ENCODE data around the gene TGIF2.
"Not testable (repeated sequence)": the region's sequence is repeated elsewhere in the genome, so short reads cannot be mapped to it uniquely, and the experiment has no call there.

TGIF2 gene

DNA sequence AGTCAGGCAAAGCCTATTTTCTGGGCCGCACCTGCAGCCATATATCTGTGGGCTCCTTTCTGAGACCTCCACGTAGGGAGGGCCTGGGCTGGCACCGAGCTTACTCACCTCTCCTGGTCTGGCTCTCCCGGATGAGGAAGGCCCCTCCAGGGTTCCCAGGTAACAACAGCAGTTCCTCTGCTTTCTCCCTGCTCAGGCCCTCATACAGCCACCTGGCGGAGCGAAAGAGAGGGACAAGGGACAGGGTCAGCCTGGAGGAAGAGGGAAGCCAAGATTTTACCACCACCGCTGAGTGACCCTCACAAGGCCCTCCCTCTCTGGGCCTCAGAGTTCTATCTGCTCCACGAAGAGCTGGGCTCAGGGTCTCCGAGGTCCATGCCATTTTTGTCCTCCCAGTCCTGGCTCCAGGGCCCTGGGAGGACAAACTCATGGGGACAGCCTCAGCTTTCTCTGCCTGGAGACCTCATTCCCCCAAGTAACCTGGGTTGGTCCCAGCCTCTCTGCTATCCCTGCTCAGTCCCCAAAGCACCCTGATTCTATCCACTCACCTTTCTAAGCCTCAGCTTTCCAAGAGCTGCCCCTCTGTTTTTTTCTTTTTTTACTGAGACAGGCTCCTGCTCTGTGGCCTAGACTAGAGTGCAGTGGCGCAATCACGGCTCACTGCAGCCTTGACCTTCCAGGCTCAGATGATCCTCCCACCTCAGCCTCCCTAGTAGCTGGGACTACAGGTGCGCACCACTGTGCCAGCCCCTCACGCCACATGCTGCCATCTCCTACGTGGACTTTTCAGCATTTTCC, 59.3 kb downstream of the TGIF2 start:
- TF ChIP-seq, protein P1, sequence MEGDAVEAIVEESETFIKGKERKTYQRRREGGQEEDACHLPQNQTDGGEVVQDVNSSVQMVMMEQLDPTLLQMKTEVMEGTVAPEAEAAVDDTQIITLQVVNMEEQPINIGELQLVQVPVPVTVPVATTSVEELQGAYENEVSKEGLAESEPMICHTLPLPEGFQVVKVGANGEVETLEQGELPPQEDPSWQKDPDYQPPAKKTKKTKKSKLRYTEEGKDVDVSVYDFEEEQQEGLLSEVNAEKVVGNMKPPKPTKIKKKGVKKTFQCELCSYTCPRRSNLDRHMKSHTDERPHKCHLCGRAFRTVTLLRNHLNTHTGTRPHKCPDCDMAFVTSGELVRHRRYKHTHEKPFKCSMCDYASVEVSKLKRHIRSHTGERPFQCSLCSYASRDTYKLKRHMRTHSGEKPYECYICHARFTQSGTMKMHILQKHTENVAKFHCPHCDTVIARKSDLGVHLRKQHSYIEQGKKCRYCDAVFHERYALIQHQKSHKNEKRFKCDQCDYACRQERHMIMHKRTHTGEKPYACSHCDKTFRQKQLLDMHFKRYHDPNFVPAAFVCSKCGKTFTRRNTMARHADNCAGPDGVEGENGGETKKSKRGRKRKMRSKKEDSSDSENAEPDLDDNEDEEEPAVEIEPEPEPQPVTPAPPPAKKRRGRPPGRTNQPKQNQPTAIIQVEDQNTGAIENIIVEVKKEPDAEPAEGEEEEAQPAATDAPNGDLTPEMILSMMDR (conservative IDR thresholded peaks at IDR 0.05; ENCODE audit: low read depth, low read length) = no peak

DNA sequence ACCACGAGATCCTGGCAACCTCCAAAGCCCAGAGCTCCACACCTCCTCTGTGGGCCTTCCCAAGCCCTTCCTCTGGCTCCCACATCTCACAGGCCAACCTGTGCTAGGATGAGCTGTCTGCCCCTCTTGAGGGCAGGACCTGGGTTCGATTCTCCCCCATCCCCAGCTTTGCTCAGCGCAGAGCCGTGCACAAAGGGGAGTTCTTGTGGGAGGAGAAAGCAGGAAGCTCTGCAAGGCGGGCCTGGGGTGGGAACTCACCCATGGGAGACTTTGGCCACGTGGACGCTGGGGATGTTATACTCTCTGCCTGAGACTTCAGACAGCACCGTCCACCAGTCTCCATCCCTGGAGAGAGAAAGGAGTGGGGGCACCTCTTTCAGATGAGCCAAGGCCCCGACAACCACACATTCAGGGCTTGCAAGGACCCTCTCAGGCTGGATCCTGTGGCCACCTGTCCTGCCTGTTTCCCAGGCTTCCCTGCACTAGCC, 59.9 kb downstream of the TGIF2 start:
- TF ChIP-seq, protein P1 (conservative IDR thresholded peaks at IDR 0.05; ENCODE audit: low read depth, low read length) = no peak
- DNase-seq (ENCODE audit: low read depth) = no peak
- no peak overlapping the region for H3K4me3 ChIP-seq (ENCODE audit: low read length)

More for the DNA sequence above, 59.3 kb downstream of the TGIF2 start:
- no peak for DNase-seq (ENCODE audit: low read depth)
- H3K4me3 ChIP-seq (ENCODE audit: low read length) = no peak overlapping the region

DNA sequence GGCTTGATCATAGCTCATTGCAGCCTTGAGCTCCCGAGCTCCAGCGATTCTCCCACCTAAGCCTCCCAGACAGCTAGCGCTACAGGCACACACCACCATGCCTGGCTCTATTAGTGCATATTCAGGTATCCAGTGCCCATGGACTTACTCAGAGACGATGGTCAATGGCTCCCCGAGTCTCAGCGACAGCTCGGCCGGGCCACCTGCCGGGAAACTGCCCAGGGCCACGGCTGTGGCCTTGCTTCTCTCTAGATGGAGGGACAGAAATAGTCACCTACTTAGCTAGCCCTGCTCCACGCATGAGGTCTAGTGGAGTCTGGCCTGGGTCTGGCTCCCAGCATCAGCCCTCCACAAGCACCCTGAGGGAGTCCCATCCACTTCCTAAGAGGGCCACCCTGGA, 60.9 kb downstream of the TGIF2 start:
- DNase-seq (ENCODE audit: low read depth) = no peak
- TF ChIP-seq, protein P1 (conservative IDR thresholded peaks at IDR 0.05; ENCODE audit: low read depth, low read length) = no peak
- no peak overlapping the region for H3K4me3 ChIP-seq (ENCODE audit: low read length)

DNA sequence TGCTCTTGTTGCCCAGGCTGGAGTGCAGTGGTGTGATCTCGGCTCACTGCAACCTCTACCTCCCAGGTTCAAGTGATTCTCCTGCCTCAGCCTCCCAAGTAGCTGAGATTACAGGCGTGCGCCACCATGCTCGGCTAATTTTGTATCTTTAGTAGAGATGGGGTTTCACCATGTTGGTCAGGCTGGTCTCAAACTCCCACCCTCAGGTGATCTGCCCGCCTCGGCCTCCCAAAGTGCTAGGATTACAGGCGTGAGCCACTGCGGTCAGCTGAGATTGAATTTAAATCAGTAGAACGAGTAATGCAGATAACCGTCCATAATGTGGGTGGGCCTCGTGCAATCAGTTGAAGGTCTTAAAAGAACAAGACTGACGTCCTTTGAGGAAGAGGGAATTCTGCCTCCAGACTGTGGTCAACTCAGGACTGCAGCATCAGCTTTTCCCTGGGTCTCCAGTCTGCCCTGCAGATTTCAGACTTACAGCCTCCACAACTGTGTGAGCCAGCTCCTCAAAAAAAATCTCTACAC, 65.5 kb downstream of the TGIF2 start:
- not testable (repeated sequence) for DNase-seq (ENCODE audit: low read depth); H3K4me3 ChIP-seq (ENCODE audit: low read length)

DNA sequence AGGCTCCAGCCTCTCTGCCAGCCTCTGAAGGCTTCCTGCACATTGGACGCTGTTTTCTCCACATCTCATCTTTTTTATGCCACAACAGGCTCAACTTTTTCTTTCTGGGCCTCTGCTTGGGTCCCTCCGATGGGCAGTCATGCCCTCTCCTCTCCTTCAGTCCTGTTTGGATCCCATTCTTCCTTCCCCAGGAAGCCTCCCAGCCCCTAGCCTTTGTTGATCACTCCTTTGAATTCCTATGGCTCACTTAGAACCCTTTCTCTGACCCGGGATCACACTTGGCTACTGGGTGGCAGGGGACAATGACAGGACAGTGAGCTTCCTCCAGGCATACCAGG, 68.1 kb downstream of the TGIF2 start:
- no peak overlapping the region for H3K4me3 ChIP-seq (ENCODE audit: low read length)
- TF ChIP-seq, protein P1 (conservative IDR thresholded peaks at IDR 0.05; ENCODE audit: low read depth, low read length) = no peak
- no peak for DNase-seq (ENCODE audit: low read depth)

DNA sequence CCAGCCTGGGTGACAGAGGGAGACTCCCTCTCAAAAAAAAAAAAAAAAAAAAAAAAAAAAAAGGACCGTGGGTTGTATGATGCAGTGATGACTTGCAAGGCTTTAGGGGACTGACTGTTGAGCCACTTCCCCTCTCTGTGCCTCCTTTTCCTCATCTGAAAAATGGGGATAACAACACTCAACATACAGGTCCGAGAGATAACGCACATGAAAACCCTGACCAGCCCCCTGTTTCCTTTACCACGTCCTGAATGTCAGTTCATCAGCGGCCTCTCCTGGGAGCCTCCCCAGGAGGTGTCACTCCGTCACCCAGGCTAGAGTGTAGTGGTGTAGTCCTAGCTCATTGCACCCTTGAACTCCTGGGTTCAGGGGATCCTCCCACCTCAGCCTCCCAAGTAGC, 68.7 kb downstream of the TGIF2 start:
- no peak overlapping the region for H3K4me3 ChIP-seq (ENCODE audit: low read length)
- no peak for DNase-seq (ENCODE audit: low read depth)
- TF ChIP-seq, protein P1 (conservative IDR thresholded peaks at IDR 0.05; ENCODE audit: low read depth, low read length) = no peak

Measured in retinal pigment epithelial cell (primary cell).